Activated T-cell treated with anti-CD3 and anti-CD28 coated beads, Interleukin-2, amount 50 U/mL, for 72 hours (primary cell): ENCODE measurements around the gene MIA. TPM values are rescaled to one million over a fixed set of nuclear protein-coding genes. Genes with fewer than 3 reads are reported as not detected.
"Not testable (repeated sequence)": the region's sequence is repeated elsewhere in the genome, so short reads cannot be mapped to it uniquely, and the experiment has no call there.

Source experiments
- ATAC-seq, 2 donors: fragments of 150-1000 bp; cut with Tn5 transposase; replicated peaks in 1 of 2; 2 replicates each; pipeline ENCODE4 v1.10.0; 2021; ENCODE audit warnings: moderate library complexity in 2 of 2, mild to moderate bottlenecking in 1 of 2
- DNase-seq, 2 donors: peaks; one replicate each; pipeline ENCODE4 v3.0.0; 2021 to 2022; ENCODE audit warnings: mixed read lengths in 1 of 2
- H3K27ac Mint-ChIP-seq: one replicate; pipeline ENCODE4 v1.8.0; 2022; ENCODE audit warnings: mild to moderate bottlenecking, moderate library complexity, mixed read lengths
- H3K27me3 Mint-ChIP-seq: one replicate; pipeline ENCODE4 v1.8.0; 2022; ENCODE audit warnings: low read depth, mixed read lengths
- H3K36me3 Mint-ChIP-seq, 2 donors: one replicate each; pipeline ENCODE4 v1.8.0; 2022; ENCODE audit warnings: mixed read lengths in 2 of 2, mild to moderate bottlenecking in 1 of 2; ENCODE audit not compliant: insufficient read depth in 2 of 2
- H3K4me1 Mint-ChIP-seq: one replicate; pipeline ENCODE4 v1.8.0; 2022; ENCODE audit warnings: low read depth, mixed read lengths
- H3K4me3 Mint-ChIP-seq, 2 donors: one replicate each; pipeline ENCODE4 v1.8.0; 2022; ENCODE audit warnings: mild to moderate bottlenecking in 2 of 2, mixed read lengths in 2 of 2, moderate library complexity in 2 of 2
- H3K9me3 Mint-ChIP-seq, 2 donors: one replicate each; pipeline ENCODE4 v1.8.0; 2022; ENCODE audit warnings: mixed read lengths in 2 of 2
- total RNA-seq, 2 donors: library from RNA; stranded (reverse); gene quantifications; one replicate each; pipeline ENCODE4 v1.2.3, GENCODE V29; 2022

MIA gene
- total RNA-seq, 2 donors from 2014 or later, result 0.97 to 1.1 TPM

- DNase-seq, result peak in 1 of 2 donors; percentile 32
- H3K9me3 Mint-ChIP-seq, result no peaks in the 10 kb centered on the region
- no peak for ATAC-seq
These were observed 36.4 kb downstream of the MIA start for GRCh38 chr19:40811478-40812341.

GRCh38 chr19:40812571-40812970 lies 37.2 kb downstream of the MIA start:
- H3K4me1 Mint-ChIP-seq, result peaks cover 34% of the 10 kb centered on the region
- not testable (repeated sequence) for H3K27ac Mint-ChIP-seq, H3K36me3 Mint-ChIP-seq, H3K9me3 Mint-ChIP-seq, H3K27me3 Mint-ChIP-seq, ATAC-seq, DNase-seq
- peak overlapping the region; percentile 91 to 94 for H3K4me3 Mint-ChIP-seq

More at GRCh38 chr19:40811478-40812341, 36.4 kb downstream of the MIA start:
- Mint-ChIP-seq H3K4me1 (peaks cover 43% of the 10 kb centered on the region), H3K27ac (peak overlapping the region; percentile 74), H3K27me3 (peaks cover 10% of the 10 kb centered on the region), H3K36me3 (peaks cover 3 to 9% of the 10 kb centered on the region in 2 donors), H3K4me3 (peak overlapping the region; percentile 91 to 94)

GRCh38 chr19:40813182-40813581 lies 37.9 kb downstream of the MIA start:
- Mint-ChIP-seq H3K4me3 (no peak overlapping the region), H3K9me3 (no peaks in the 10 kb centered on the region), H3K36me3 (peaks cover 0 to 2% of the 10 kb centered on the region in 2 donors), H3K27ac (no peak overlapping the region), H3K27me3 (peaks cover 10% of the 10 kb centered on the region), H3K4me1 (peaks cover 32% of the 10 kb centered on the region)
- no peak for DNase-seq
- no peak for ATAC-seq

GRCh38 chr19:40815223-40815622 lies 39.9 kb downstream of the MIA start:
- no peak overlapping the region for H3K4me3 Mint-ChIP-seq
- ATAC-seq (no peak), DNase-seq (no peak)
- peaks cover 41% of the 10 kb centered on the region for H3K4me1 Mint-ChIP-seq
- H3K9me3 Mint-ChIP-seq, result no peaks in the 10 kb centered on the region
- H3K27ac Mint-ChIP-seq, result no peak overlapping the region
- peaks cover 10% of the 10 kb centered on the region for H3K27me3 Mint-ChIP-seq
- H3K36me3 Mint-ChIP-seq, result no peaks in the 10 kb centered on the region

GRCh38 chr19:40818480-40819399 lies 43.4 kb downstream of the MIA start:
- H3K27me3 Mint-ChIP-seq, H3K9me3 Mint-ChIP-seq, H3K27ac Mint-ChIP-seq, H3K36me3 Mint-ChIP-seq: not testable (repeated sequence)
- peak; percentile 91 to 93 for ATAC-seq
- H3K4me3 Mint-ChIP-seq, result peak overlapping the region; percentile 74 to 80
- H3K4me1 Mint-ChIP-seq, result peaks cover 27% of the 10 kb centered on the region
- DNase-seq, result peak; percentile 78

GRCh38 chr19:40819479-40820234 lies 44.3 kb downstream of the MIA start:
- H3K27ac Mint-ChIP-seq, H3K27me3 Mint-ChIP-seq, ATAC-seq, H3K9me3 Mint-ChIP-seq, H3K36me3 Mint-ChIP-seq: not testable (repeated sequence)
- Mint-ChIP-seq H3K4me1 (peaks cover 27% of the 10 kb centered on the region), H3K4me3 (peak overlapping the region in 1 of 2 donors; percentile 43)
- DNase-seq, result peak; percentile 58 to 63

- no peak overlapping the region for H3K27ac Mint-ChIP-seq
- DNase-seq, result no peak
- H3K4me1 Mint-ChIP-seq, result peaks cover 33% of the 10 kb centered on the region
- no peaks in the 10 kb centered on the region for H3K27me3 Mint-ChIP-seq
- H3K9me3 Mint-ChIP-seq, result no peaks in the 10 kb centered on the region
- peaks cover 2 to 4% of the 10 kb centered on the region in 2 donors for H3K36me3 Mint-ChIP-seq
- ATAC-seq, result no peak
- no peak overlapping the region for H3K4me3 Mint-ChIP-seq
These were observed 46.8 kb downstream of the MIA start for GRCh38 chr19:40822161-40822560.

GRCh38 chr19:40822704-40823553 lies 47.6 kb downstream of the MIA start:
- not testable (repeated sequence) for H3K27ac Mint-ChIP-seq, H3K4me3 Mint-ChIP-seq, H3K9me3 Mint-ChIP-seq, ATAC-seq, H3K36me3 Mint-ChIP-seq, DNase-seq, H3K27me3 Mint-ChIP-seq
- peaks cover 37% of the 10 kb centered on the region for H3K4me1 Mint-ChIP-seq

- H3K27ac Mint-ChIP-seq, H3K9me3 Mint-ChIP-seq, H3K36me3 Mint-ChIP-seq, H3K27me3 Mint-ChIP-seq, DNase-seq, H3K4me3 Mint-ChIP-seq, ATAC-seq: not testable (repeated sequence)
- H3K4me1 Mint-ChIP-seq, result peaks cover 19% of the 10 kb centered on the region
These were observed 49.6 kb downstream of the MIA start for GRCh38 chr19:40824916-40825315.

- not testable (repeated sequence) for H3K4me3 Mint-ChIP-seq, ATAC-seq, H3K9me3 Mint-ChIP-seq, H3K36me3 Mint-ChIP-seq, DNase-seq, H3K27ac Mint-ChIP-seq, H3K27me3 Mint-ChIP-seq
- H3K4me1 Mint-ChIP-seq, result peaks cover 19% of the 10 kb centered on the region
These were observed 50.3 kb downstream of the MIA start for GRCh38 chr19:40825460-40826095.

- DNase-seq, H3K27me3 Mint-ChIP-seq, H3K9me3 Mint-ChIP-seq, H3K4me3 Mint-ChIP-seq, ATAC-seq, H3K36me3 Mint-ChIP-seq, H3K27ac Mint-ChIP-seq: not testable (repeated sequence)
- H3K4me1 Mint-ChIP-seq, result peaks cover 19% of the 10 kb centered on the region
These were observed 51.0 kb downstream of the MIA start for GRCh38 chr19:40826312-40826698.
